IgD-negative memory B cell (primary cell): ENCODE data around the gene CNTNAP2. TPM values are rescaled to one million over a fixed set of nuclear protein-coding genes. Genes with fewer than 3 reads are reported as not detected.
A peak's percentile ranks its signal among the peaks of the same experiment; 100 is the strongest.
"Not testable (repeated sequence)": the region's sequence is repeated elsewhere in the genome, so short reads cannot be mapped to it uniquely, and the experiment has no call there.

Experiments used
- H3K27ac Mint-ChIP-seq, 3 donors: one replicate each; pipeline ENCODE4 v1.8.0; 2020 to 2022; ENCODE audit warnings: mild to moderate bottlenecking in 3 of 3, mixed read lengths in 3 of 3, moderate library complexity in 1 of 3
- H3K27me3 Mint-ChIP-seq: one replicate; pipeline ENCODE4 v1.8.0; 2021; ENCODE audit warnings: mixed read lengths
- H3K36me3 Mint-ChIP-seq: one replicate; pipeline ENCODE4 v1.8.0; 2020; ENCODE audit warnings: mild to moderate bottlenecking, mixed read lengths
- H3K4me1 Mint-ChIP-seq, 3 donors: one replicate each; pipeline ENCODE4 v1.8.0; 2020 to 2022; ENCODE audit warnings: mixed read lengths in 3 of 3, mild to moderate bottlenecking in 1 of 3
- H3K4me3 Mint-ChIP-seq, 4 donors: one replicate each; pipeline ENCODE4 v1.8.0; 2020 to 2022; ENCODE audit warnings: mild to moderate bottlenecking in 4 of 4, mixed read lengths in 4 of 4, moderate library complexity in 3 of 4
- H3K9me3 Mint-ChIP-seq, 3 donors: one replicate each; pipeline ENCODE4 v1.8.0; 2020 to 2021; ENCODE audit warnings: mixed read lengths in 3 of 3, mild to moderate bottlenecking in 1 of 3
- polyA plus RNA-seq: library from polyadenylated mRNA; unstranded; fragments of 300-500 nt; fragmentation: Illumina TruSeq; gene quantifications from one replicate; pipeline ENCODE4 v1.2.3, GENCODE V29; 2021

The CNTNAP2 gene
- polyA plus RNA-seq, 1 donor from 2014 or later, result 47.3 TPM

DNA sequence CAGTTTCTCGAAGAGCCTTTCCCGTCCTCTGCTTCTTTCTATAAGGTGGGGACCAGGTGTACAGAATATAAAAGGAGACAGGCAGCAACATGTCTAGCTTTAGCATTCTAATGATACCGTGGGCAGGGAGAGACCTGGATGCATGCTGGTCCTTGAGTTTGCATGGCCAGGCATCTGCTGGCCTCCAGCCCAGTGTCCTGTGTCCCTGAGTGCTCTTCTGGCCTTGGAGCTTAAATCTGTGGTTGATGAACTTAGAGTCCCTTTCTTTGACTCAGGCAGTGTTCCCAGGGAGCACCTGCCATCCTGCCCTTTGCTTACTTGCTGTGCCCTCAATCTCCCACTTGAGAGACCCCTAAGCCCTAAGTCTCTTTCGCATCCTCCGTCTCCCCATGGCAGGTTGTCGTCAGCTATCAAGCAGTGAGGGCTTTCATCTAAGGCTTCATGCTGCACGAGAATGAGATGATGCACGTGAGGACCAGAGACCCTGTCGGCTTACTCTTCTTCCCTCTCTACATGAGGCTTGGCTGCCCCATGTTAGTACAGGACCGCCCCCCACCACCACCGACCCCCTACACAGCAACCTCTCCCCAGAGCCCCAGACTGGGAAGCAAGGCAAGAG, 2160.6 kb downstream of the CNTNAP2 start:
- Mint-ChIP-seq H3K4me1 (peaks cover 11 to 22% (median 14%) of the 10 kb centered on the region in 3 donors), H3K36me3 (no peaks in the 10 kb centered on the region), H3K9me3 (no peaks in the 10 kb centered on the region), H3K27me3 (peaks cover 5% of the 10 kb centered on the region), H3K27ac (peak overlapping the region in 1 of 3 donors; percentile 78), H3K4me3 (peak overlapping the region in 1 of 4 donors; percentile 61)

DNA sequence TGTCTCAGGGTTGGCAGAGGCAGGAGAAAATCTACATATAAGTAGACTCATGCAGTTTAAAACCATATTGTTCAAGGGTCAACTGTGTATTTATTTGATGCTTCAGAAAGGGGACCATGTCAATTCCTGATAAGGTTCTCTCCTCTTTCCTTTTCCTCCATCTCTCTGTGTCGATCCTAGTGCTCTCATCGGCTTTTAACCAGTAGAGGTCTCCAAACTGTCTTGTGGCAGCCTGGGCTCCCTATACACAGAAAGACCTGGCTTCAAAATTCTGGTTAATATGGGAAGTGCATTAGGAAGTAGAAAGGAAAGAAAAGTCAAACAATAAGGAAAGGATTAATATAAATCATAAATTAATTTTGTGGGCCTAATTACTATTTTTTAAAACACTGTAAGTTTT, 2169.5 kb downstream of the CNTNAP2 start:
- H3K9me3 Mint-ChIP-seq, result peaks cover 0 to 14% (median 5%) of the 10 kb centered on the region in 3 donors
- no peaks in the 10 kb centered on the region for H3K36me3 Mint-ChIP-seq
- H3K4me3 Mint-ChIP-seq, result peak overlapping the region in 1 of 4 donors; percentile 49
- no peaks in the 10 kb centered on the region for H3K27me3 Mint-ChIP-seq
- no peak overlapping the region for H3K27ac Mint-ChIP-seq
- H3K4me1 Mint-ChIP-seq, result peaks cover 14 to 28% (median 24%) of the 10 kb centered on the region in 3 donors

DNA sequence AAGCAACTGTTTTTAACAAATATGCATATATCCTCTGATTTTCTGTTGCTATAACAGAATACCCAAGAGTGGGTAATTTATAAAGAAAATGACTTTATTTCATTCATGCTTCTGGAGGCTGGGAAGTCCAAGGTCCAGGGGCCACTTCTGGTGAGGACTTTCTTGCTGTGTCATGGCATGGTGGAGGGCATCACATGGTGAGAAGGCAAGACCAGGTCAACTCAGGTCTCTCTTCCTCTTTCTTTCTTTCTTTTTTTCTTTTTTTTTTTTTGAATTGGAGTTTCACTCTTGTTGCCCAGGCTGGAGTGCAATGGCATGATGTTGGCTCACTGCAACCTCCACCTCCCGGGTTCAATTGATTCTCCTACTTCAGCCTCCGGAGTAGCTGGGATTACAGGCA, 2170.9 kb downstream of the CNTNAP2 start:
- H3K36me3 Mint-ChIP-seq, result no peaks in the 10 kb centered on the region
- H3K4me3 Mint-ChIP-seq, result peak overlapping the region in 2 of 4 donors; percentile 45 to 54
- H3K27ac Mint-ChIP-seq, result no peak overlapping the region
- peaks cover 14 to 36% (median 30%) of the 10 kb centered on the region in 3 donors for H3K4me1 Mint-ChIP-seq
- no peaks in the 10 kb centered on the region for H3K27me3 Mint-ChIP-seq
- peaks cover 0 to 14% (median 6%) of the 10 kb centered on the region in 3 donors for H3K9me3 Mint-ChIP-seq

DNA sequence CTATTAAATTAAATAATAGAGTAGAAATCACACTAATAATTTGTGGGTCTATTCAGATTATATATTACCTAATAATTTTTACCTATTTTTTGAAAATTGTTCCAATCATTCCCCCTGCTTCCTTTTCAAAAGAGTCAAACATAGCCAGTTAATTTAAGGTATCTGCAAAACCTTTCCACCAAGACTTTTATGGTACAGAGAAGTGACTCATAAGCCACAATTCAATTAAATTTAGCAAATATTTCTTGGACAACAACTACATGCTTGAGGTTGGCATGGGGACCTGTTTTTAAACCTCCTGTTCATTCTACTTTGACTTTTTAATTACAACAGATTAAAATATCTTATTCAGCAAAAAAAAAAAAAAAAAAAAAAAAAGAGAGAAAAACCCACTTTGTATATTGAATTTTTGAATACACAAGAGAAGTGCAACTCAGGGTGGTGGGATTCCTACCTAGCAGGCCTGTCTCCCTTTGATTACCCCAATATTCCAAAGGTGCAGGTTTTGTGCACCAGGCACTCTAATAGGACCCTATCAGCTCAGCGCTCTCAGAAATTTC, 2172.1 kb downstream of the CNTNAP2 start:
- H3K36me3 Mint-ChIP-seq, result peaks cover 2% of the 10 kb centered on the region
- H3K4me1 Mint-ChIP-seq, result peaks cover 17 to 45% (median 30%) of the 10 kb centered on the region in 3 donors
- no peak overlapping the region for H3K27ac Mint-ChIP-seq
- no peaks in the 10 kb centered on the region for H3K27me3 Mint-ChIP-seq
- peak overlapping the region in 1 of 4 donors; percentile 77 for H3K4me3 Mint-ChIP-seq
- peaks cover 0 to 14% (median 8%) of the 10 kb centered on the region in 3 donors for H3K9me3 Mint-ChIP-seq

DNA sequence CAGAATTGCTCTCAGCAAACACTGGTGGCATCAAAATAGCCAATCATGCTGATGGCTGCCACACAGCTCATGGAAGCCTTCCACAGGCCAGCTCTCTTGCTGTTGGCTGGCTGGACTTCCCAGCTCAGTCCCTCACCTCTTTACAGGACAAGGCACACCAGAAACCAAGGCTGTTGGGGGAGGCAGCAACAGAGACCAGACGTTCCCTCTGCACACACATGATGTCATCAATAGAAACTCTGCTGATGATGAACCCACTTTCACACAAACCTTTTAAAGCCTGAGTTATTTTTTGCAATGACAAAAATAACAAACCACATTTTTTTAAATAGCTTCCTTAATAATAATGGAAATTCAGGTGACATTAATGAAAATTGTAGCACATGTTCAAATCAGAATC, 2173.0 kb downstream of the CNTNAP2 start:
- H3K9me3 Mint-ChIP-seq, result peaks cover 0 to 7% (median 4%) of the 10 kb centered on the region in 3 donors
- peak overlapping the region in 1 of 4 donors; percentile 45 for H3K4me3 Mint-ChIP-seq
- no peak overlapping the region for H3K27ac Mint-ChIP-seq
- no peaks in the 10 kb centered on the region for H3K27me3 Mint-ChIP-seq
- peaks cover 17 to 45% (median 30%) of the 10 kb centered on the region in 3 donors for H3K4me1 Mint-ChIP-seq
- peaks cover 2% of the 10 kb centered on the region for H3K36me3 Mint-ChIP-seq

DNA sequence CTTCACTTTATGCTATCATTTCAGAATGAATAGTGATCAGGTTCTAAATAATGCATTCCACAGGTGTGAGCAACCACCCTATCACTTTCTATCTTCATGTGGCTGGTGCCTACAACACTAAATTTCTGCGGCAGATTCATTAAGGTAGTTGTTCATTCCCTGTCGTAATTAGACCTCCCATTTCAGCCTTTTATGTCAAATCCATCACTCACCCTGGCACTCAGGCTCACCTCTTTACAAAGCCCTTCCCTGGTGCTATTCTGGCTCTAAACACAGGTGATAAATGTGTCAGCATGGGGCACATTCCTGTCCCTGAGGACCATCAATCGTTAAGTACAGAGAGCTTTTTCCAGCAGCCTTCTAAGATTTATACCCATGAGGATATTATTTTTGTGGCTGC, 2173.9 kb downstream of the CNTNAP2 start:
- Mint-ChIP-seq H3K27ac (peak overlapping the region in 1 of 3 donors; percentile 23), H3K27me3 (no peaks in the 10 kb centered on the region), H3K36me3 (peaks cover 2% of the 10 kb centered on the region), H3K4me1 (peaks cover 17 to 45% (median 30%) of the 10 kb centered on the region in 3 donors), H3K4me3 (peak overlapping the region in 1 of 4 donors; percentile 77), H3K9me3 (peaks cover 0 to 5% (median 4%) of the 10 kb centered on the region in 3 donors)

DNA sequence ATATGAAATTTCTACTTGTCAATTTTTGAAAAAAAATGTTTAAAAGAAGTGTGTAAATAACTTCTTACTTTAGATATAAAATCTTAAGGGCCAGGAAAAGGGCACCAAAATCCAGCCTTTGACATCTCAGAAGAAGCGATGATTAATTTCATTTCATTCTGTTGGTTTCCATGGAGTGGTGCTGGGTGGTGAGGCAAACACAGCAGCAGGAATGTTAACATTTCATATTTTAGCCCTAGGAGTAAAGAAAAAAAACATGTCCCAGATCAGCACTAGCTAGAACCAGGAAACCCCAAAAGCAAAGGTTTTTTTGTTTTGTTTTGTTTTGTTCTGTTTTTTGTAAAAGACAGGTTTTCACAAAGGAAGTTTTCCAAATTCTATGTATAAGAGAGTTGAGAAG, 2175.2 kb downstream of the CNTNAP2 start:
- Mint-ChIP-seq H3K27ac (no peak overlapping the region), H3K4me3 (no peak overlapping the region), H3K4me1 (peaks cover 14 to 42% (median 28%) of the 10 kb centered on the region in 3 donors)

DNA sequence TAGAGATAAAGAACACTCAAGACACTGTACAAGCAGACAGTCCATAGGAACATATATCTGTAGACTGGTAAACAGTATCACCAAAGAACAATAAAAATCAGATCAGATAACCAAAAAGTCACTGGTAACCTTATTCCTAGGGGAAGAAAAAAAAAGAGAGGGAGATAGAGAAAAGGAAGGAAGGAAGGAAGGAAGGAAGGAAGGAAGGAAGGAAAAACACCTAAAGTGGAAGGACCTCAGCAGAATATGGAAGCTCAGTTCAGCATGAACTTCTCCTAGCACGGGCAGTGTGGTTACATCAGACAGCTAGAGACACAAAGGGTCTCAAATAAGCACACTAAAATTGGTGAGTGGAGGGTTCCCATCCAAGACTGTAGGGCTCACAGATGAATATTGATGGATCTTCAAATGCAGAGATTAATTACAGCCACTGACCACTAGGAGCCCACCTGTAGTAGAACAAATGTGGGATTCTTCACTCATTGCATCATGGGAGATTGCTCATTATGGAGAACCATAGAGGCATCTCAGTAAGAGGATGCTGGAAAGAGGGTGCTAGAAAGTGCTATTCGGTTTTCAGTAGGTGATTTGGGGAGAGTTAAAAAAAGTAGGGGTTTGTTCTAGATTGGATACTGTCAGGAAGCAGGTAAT, 2180.5 kb downstream of the CNTNAP2 start:
- no peak overlapping the region for H3K4me3 Mint-ChIP-seq
- peaks cover 8% of the 10 kb centered on the region for H3K36me3 Mint-ChIP-seq
- H3K27ac Mint-ChIP-seq, result peak overlapping the region in 1 of 3 donors; percentile 42
- H3K9me3 Mint-ChIP-seq, result peaks cover 0 to 11% (median 0%) of the 10 kb centered on the region in 3 donors
- no peaks in the 10 kb centered on the region for H3K27me3 Mint-ChIP-seq
- H3K4me1 Mint-ChIP-seq, result peaks cover 20 to 32% (median 25%) of the 10 kb centered on the region in 3 donors

More for the DNA sequence above, 2175.2 kb downstream of the CNTNAP2 start:
- Mint-ChIP-seq H3K36me3 (peaks cover 6% of the 10 kb centered on the region), H3K27me3 (no peaks in the 10 kb centered on the region), H3K9me3 (peaks cover 0 to 5% (median 5%) of the 10 kb centered on the region in 3 donors)

DNA sequence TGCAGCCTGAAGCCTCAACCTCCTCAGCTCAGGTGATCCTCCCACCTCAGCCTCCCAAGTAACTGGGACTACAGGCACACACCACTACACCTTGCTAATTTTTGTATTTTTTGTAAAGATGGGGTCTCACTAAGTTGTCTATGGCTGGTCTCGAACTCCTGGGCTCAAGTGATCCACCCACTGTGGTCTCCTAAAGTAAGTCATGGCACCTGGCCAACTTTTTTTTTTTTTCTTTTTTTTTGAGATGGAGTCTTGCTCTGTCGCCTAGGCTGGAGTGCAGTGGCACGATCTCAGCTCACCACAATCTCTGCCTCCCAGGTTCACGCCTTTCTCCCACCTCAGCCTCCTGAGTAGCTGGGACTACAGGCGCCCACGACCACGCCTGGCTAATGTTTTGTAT, 2182.2 kb downstream of the CNTNAP2 start:
- H3K9me3 Mint-ChIP-seq, result peaks cover 0 to 14% (median 3%) of the 10 kb centered on the region in 3 donors
- not testable (repeated sequence) for H3K36me3 Mint-ChIP-seq, H3K27ac Mint-ChIP-seq, H3K27me3 Mint-ChIP-seq, H3K4me3 Mint-ChIP-seq
- peaks cover 32 to 36% (median 36%) of the 10 kb centered on the region in 3 donors for H3K4me1 Mint-ChIP-seq

DNA sequence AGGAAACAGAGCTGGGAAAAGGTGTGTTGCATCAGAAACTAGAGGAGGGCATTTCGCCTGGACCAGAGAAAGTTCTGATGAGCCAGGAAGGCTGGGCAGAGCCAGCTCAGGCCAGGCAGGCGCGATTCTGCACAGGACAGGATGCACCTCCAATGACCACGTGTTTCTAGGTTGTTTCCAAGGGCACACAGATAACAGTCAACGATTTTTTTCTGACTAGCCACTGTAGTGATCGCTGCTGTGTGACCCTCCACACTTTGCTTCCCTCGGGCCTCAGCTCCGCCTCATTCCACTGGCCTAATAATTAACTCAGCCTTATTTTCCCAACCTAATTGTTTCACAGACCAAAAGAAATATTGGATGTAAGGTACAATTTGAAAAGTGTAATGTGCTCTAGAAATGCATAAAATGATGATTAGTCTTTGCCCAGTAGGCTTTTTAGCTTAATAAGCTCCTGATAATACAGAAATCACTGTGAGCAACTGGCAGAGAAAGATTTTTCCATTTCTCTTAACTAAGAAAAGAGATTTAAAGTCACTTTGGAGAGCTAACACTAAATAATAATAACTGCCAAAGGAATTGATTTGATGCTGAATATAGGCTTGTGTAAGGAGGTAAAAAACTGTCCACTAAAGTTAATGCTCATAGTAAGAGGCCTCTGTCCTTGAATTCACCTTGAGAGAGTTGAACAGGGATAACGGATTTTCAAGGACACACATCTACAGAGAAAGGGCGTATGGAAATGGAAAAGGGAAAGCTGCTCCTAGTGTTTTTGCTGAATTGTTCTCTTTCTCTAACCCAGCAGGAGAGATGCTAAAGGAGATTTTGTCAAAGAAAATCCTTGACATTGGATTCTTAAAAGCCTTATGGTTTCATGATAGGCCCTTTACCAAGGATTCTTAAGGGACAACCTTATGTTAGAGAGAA, 2183.0 kb downstream of the CNTNAP2 start:
- H3K4me1 Mint-ChIP-seq, result peaks cover 38 to 44% (median 42%) of the 10 kb centered on the region in 3 donors
- H3K4me3 Mint-ChIP-seq, result no peak overlapping the region
- peaks cover 9% of the 10 kb centered on the region for H3K36me3 Mint-ChIP-seq
- no peaks in the 10 kb centered on the region for H3K27me3 Mint-ChIP-seq
- peaks cover 0 to 14% (median 3%) of the 10 kb centered on the region in 3 donors for H3K9me3 Mint-ChIP-seq
- no peak overlapping the region for H3K27ac Mint-ChIP-seq

DNA sequence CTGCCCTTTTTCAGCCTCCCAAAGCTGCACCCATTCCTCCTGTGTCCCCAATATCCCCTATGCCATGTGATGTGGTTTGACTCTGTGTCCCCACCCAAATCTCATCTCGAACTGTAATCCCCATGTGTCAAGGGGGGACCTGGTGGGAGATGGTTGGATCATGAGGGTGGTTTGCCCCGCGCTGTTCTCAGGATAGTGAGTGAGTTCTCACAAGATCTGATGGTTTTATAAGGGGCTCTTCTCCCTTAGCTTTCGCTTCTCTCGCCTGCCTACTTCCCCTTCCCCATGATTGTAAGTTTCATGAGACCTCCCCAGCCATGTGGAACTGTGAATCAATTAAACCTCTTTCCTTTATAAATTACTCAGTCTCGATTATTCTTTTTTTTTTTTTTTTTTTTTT, 2185.8 kb downstream of the CNTNAP2 start:
- not testable (repeated sequence) for H3K27me3 Mint-ChIP-seq, H3K36me3 Mint-ChIP-seq
- peak overlapping the region in 1 of 3 donors; percentile 22 for H3K27ac Mint-ChIP-seq
- peaks cover 52 to 62% (median 61%) of the 10 kb centered on the region in 3 donors for H3K4me1 Mint-ChIP-seq
- H3K4me3 Mint-ChIP-seq, result peak overlapping the region in 3 of 4 donors; percentile 5 to 68 (median 41)
- H3K9me3 Mint-ChIP-seq, result peaks cover 4 to 14% (median 5%) of the 10 kb centered on the region in 3 donors

DNA sequence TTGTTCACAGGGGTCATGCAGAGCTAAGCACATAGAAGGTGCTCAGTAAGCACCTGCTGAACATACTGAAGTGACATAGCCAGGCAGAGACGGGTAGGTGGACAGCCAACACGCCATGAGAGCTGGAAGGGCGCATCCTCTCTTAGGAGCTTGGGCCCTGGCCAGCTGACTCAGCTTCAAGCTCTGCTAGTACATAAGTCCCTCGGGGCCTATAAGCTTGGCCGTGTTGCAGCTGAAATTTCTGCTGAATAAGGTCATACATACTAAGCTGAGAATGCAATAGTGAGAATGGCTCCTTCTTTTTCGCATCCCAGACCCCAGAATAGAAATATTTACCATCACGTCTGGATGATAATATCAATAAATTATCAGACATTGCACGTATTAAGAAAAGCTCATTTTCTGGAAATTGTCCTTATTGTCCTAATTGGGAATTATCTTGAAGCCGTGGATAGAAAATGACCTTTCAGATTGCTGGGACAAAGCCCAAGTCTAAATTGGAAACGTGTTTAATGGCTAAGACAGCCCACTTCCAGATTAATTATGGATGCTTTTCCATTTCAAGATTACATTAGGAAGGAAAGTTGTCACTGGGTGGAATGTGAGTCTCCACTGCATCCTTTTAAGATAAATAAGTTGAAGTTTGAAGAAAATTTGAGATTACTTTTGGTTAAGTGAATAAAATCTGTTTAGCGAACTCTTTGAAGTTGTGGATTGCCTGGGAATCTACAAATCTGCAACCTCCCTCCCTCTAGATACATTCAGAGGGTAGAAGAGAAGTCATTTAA, 2186.9 kb downstream of the CNTNAP2 start:
- Mint-ChIP-seq H3K9me3 (peaks cover 4 to 14% (median 5%) of the 10 kb centered on the region in 3 donors), H3K36me3 (peaks cover 2% of the 10 kb centered on the region), H3K27ac (peak overlapping the region; percentile 72 to 98 (median 87)), H3K4me1 (peaks cover 50 to 57% (median 57%) of the 10 kb centered on the region in 3 donors), H3K27me3 (no peaks in the 10 kb centered on the region), H3K4me3 (peak overlapping the region; percentile 66 to 93 (median 84))

DNA sequence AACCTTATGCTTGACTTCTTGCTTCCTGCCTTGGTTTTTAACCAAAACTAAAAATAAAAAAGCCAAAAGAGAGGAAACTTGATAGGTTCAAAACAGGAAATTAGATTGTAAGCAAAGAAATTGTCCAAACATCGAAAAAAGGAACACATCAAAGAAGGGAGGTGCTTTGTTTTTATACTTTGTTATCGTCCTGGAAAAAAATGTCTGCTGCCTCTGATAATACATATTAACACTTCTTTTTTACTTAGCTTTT, 2187.4 kb downstream of the CNTNAP2 start:
- H3K27ac Mint-ChIP-seq, result peak overlapping the region; percentile 72 to 98 (median 87)
- H3K27me3 Mint-ChIP-seq, result no peaks in the 10 kb centered on the region
- peak overlapping the region; percentile 66 to 93 (median 84) for H3K4me3 Mint-ChIP-seq
- H3K36me3 Mint-ChIP-seq, result peaks cover 2% of the 10 kb centered on the region
- H3K9me3 Mint-ChIP-seq, result peaks cover 4 to 14% (median 5%) of the 10 kb centered on the region in 3 donors
- peaks cover 50 to 57% (median 57%) of the 10 kb centered on the region in 3 donors for H3K4me1 Mint-ChIP-seq

DNA sequence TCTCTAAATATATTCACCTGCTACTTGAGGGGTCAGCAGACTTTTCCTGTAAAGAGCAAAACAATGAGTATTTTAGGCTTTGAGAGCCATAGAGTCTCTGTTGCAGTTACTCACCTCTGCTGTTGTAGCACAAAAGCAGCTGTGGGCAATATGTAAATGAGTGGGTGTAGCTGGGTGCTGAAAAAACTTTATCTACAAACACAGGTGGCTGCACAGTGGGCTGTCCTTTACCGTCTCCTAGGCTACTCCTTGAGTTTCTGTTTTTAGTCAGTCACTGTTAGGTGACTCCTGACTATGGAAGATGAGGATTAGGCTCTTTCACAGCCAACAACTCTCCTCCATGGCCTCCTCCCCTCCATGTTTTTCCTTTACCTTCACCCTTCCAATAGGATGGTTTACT, 2187.9 kb downstream of the CNTNAP2 start:
- Mint-ChIP-seq H3K27ac (peak overlapping the region; percentile 72 to 98 (median 87)), H3K4me1 (peaks cover 50 to 57% (median 57%) of the 10 kb centered on the region in 3 donors), H3K36me3 (peaks cover 2% of the 10 kb centered on the region), H3K27me3 (no peaks in the 10 kb centered on the region), H3K9me3 (peaks cover 4 to 14% (median 5%) of the 10 kb centered on the region in 3 donors), H3K4me3 (peak overlapping the region; percentile 66 to 93 (median 84))
